HepG2 (cell line): Measurements from ENCODE around the gene SETD3.

Experiments used
- CHD2 ChIP-seq: IDR thresholded peaks from 2 replicates; pipeline ENCODE4 v1.6.1; 2011; ENCODE audit warnings: low read depth, low read length, improper control_type of control experiment
- CREB1 ChIP-seq, 2 experiments: fragments of 450-650 bp in 1 of 2; IDR thresholded peaks; 2 replicates each; pipeline ENCODE4 v1.6.1; 2016 to 2017; ENCODE audit warnings: control low read depth in 1 of 2, mild to moderate bottlenecking in 1 of 2, missing compliant biosample characterization in 1 of 2, missing genetic modification characterization in 1 of 2
- CTCF ChIP-seq: sonication (generic); formaldehyde crosslinking; IDR thresholded peaks from 2 replicates; pipeline ENCODE4 v1.5.0; 2020; ENCODE audit warnings: mild to moderate bottlenecking, missing genetic modification reagents, moderate library complexity
- EZH2 ChIP-seq: conservative IDR thresholded peaks from 2 replicates; pipeline ENCODE4 v1.6.1; 2012; ENCODE audit warnings: mild to moderate bottlenecking, low read depth, low read length, moderate library complexity
- FOSL2 ChIP-seq: sonication (generic); formaldehyde crosslinking; IDR thresholded peaks from 2 replicates; pipeline ENCODE4 v1.4.0; 2020; ENCODE audit warnings: missing genetic modification reagents
- KDM4B ChIP-seq: sonication (generic); formaldehyde crosslinking; IDR thresholded peaks from 2 replicates; pipeline ENCODE4 v1.4.0; 2020; ENCODE audit warnings: missing genetic modification reagents
- MEIS1 ChIP-seq: sonication (generic); formaldehyde crosslinking; IDR thresholded peaks from 2 replicates; pipeline ENCODE4 v1.9.0; 2021; ENCODE audit warnings: mild to moderate bottlenecking, missing genetic modification reagents, moderate library complexity, borderline replicate concordance
- PATZ1 ChIP-seq: sonication (generic); formaldehyde crosslinking; IDR thresholded peaks from 2 replicates; pipeline ENCODE4 v1.4.0; 2020; ENCODE audit warnings: missing genetic modification reagents
- POLR2A ChIP-seq, 2 experiments: IDR thresholded peaks; 2 replicates each; pipeline ENCODE4 v1.6.1; 2011; ENCODE audit warnings: low read depth in 2 of 2, low read length in 2 of 2, mild to moderate bottlenecking in 1 of 2, moderate library complexity in 1 of 2; ENCODE audit not compliant: insufficient read depth in 1 of 2

GRCh38 chr14:99527427-99528076 lies 46.9 kb upstream of the SETD3 start:
- TF ChIP-seq CTCF (CRISPR knock-in tag), result no peak
- no peak for TF ChIP-seq CREB1 (IDR thresholded peaks at IDR 0.05)
- no peak for TF ChIP-seq CREB1 (CRISPR knock-in tag; IDR thresholded peaks at IDR 0.05)
- no peak for TF ChIP-seq MEIS1 (CRISPR knock-in tag)
- no peak for TF ChIP-seq PATZ1 (CRISPR knock-in tag)
- TF ChIP-seq CHD2, result no peak
- TF ChIP-seq POLR2A (IDR thresholded peaks at IDR 0.05; ENCODE audit: insufficient read depth in 1 of 2, low read depth in 2 of 2, low read length in 2 of 2), result no peak
- TF ChIP-seq FOSL2 (CRISPR knock-in tag), result no peak
- TF ChIP-seq EZH2, result no peak
- TF ChIP-seq KDM4B, result no peak
